HG02763 (cell line): ENCODE results near the gene DMRT1.
A peak's percentile ranks its signal among the peaks of the same experiment; 100 is the strongest.
"Not testable (repeated sequence)": the region's sequence is repeated elsewhere in the genome, so short reads cannot be mapped to it uniquely, and the experiment has no call there.

Experiments used
- ATAC-seq: cut with Tn5 transposase; IDR thresholded peaks from one replicate; pipeline ENCODE4 v1.9.1; 2021; ENCODE audit warnings: mild to moderate bottlenecking, moderate library complexity; ENCODE audit not compliant: unreplicated experiment

The DMRT1 gene

DNA sequence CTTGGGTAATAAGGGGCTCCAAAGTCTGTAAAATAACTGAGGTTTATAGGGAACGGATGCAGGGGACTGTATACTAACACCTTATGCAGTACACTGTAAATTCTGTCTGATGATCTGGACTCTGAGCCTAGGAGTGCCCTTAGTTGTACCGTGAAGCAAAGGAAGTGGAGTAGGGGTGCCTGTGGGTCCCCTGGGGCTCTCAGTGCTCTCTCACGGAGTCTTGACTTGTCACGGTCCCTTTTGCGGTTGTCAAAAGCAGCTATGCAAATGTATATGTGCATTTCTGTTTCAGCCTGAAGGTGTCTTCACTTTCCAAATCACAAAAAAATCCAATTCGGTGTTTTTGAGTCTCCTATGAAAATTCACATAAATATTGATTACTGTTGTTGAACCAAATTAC lies 17.8 kb downstream of the DMRT1 start:
- peak; percentile 100 for ATAC-seq

DNA sequence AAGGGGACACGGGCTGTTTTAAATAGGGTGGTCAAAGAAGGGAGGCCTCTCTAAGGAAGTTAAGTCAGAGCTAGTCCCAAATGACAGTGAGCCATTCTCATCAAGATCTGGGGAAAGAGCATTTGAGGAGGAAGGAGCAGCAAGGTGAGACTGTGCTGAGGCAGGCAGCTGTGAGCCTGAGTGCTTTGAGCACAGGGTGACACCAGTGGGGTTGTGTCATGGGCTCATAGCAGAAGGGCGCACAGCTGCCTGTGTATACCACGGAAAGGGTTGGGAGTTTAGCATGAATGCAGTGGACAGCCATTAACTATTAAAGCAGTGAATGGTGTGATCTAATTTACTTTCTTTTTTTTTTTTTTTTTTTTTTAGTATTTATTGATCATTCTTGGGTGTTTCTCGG lies 19.2 kb downstream of the DMRT1 start:
- ATAC-seq, result no peak

DNA sequence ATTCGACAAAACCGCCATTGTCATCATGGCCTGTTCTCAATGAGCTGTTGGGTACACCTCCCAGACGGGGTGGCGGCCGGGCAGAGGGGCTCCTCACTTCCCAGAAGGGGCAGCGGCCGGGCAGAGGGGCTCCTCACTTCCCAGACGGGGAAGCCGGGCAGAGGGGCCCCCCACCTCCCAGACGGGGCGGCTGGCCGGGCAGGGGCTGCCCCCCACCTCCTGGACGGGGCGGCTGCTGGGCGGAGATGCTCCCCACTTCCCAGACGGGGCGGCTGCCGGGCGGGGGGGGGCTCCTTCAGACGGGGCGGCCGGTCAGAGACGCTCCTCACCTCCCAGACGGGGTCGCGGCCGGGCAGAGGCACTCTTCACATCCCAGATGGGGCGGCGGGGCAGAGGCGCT lies 20.0 kb downstream of the DMRT1 start:
- not testable (repeated sequence) for ATAC-seq

DNA sequence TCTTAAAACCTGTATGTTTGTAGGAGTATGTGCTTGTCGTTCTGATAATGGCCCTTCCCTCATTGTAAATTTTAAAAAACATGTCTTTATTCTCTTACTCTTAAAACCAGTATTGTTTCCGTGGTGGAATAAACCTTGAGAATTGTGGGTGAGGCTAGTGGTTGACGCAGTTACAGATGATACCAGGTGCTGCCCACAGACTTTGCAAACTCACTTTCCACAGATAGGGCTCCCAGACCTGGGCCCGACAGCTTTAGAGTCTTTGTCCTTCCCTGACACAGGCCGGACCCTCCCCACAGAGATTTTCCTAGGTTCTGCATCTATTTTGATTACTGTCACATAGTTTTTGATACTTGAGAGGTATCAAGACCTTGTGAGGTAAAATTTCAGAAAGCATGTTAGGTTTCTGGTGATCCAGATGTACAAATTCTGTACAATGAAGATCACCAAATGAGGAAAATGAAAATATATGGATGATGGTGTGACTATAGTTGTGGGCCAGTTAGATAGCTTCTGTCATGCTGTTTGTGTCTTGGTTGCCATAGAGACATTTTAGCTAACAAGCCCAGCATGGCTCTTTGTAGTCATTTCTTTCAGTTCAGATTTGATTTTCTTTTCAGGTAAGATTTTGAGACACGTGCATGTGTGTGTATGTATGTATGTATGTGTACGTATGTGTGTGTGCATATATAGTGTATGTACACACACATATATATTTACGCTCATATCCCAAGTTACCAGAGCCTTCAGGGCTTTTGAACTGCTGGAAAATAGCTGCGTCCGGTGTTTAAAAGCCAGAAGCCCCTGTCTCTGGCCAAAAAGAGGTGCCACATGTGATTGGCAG lies 33.8 kb downstream of the DMRT1 start:
- ATAC-seq, result no peak

DNA sequence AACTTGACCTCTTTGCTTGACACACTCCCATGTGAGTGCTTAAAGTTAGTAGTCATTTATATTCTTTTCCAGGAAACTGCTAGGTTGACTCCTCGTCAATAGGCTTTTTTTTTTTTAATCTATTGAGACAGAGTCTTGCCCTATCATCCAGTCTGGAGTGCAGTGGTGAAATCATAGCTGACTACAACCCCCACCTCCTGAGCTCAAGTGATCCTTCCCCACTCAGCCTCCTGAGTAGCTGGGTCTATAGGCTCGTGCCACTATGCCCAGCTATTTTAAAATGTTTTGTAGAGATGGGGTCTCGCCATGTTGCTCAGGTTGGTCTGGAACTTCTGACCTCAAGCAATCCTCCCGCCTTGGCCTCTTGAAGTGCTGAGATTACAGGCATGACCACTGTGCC lies 34.9 kb downstream of the DMRT1 start:
- no peak for ATAC-seq

DNA sequence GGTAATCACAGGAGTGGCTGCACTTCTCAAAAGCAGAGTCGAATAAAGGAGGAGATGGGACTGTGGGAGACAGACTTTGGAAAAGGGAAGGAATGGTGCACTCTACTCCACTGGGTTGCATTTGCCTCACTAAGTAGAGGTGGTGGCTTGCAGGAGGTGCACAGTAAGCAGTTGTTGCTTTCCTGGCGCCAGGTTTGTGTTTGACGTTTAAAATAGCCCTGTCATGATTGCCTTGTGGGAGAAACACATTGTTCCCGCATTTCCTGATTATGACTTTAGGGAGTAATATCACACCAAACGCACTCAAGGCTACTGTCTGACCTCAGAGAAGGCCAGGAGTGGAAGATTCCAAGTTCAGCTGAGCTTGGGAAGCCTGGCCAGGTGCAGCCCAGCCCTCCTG lies 36.7 kb downstream of the DMRT1 start:
- ATAC-seq, result no peak

DNA sequence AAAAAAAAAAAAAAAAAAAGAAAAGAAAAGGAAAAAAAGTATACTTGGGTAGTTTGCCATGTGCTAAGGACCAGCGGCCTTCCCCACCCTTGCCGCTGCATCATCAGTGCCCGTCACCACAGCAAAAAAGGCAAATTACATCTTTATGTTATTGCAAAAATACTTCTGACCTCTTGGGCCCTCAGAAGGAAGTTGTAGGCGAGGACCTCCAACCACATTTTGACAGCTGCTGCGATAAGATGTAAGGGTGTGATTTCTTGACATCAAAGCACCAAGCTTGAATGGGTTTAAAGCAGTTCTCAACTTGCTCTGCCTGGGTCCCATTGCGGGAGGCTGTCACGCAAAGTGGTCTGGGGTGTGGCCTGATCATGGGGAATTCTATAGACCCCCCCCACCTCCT lies 39.2 kb downstream of the DMRT1 start:
- no peak for ATAC-seq

DNA sequence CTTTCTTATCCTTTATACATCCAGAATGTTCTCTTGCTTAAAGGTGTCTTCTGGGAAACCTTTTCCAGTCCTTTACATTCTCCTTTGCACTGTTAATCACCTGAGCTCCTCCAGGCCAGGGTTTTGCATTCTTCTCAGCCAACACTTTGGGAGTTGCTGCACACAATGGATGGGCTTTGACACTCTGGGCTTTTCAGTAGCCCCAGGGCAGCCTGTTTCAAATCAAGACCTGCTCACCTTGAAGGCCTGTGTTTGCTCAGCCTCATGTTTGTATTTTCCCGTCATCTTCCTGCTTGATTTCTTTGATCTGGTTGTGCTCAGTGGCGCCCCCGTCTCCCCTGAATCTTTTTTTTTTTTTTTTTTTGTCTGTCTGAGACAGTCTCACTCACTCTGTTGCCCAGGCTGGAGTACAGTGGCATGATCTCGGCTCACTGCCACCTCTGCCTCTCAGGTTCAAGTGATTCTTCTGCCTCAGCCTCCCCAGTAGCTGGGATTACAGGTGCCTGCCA lies 41.0 kb downstream of the DMRT1 start:
- ATAC-seq, result no peak

DNA sequence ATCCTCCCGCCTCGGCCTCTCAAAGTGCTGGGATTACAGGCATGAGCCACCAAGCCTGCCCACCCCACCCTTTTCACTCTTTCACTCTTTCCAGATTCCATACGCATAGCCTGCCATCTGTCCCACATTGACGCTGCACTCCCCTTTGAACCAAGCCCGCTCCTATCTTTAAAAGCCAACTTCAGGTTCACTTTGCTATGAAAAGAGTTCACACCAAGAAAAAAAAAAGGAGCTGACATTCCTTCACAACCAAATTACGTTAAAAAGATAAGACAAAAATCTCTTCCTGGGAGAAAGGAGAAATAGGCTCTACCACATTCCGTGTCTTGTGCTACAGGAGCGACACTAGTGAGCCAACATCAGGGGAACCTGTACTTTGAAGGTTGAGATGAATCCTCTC lies 41.5 kb downstream of the DMRT1 start:
- no peak for ATAC-seq

DNA sequence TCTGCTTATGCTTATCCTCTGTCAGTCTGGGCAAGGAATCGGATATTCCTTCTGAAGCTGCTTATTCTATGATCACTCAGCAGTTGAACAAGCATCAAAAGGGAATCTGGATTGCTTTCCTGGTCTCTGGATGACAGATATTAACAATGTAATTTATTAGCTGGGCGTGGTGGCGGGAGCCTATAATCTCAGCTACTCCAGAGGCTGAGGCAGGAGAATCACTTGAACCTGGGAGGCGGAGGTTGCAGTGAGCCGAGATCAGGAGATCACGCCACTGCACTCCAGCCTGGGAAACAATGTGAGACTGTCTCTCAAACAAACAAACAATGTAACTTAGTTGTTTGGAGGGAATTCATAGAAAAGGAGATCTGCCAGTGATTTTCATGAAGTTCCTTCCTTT lies 45.4 kb downstream of the DMRT1 start:
- ATAC-seq, result no peak

DNA sequence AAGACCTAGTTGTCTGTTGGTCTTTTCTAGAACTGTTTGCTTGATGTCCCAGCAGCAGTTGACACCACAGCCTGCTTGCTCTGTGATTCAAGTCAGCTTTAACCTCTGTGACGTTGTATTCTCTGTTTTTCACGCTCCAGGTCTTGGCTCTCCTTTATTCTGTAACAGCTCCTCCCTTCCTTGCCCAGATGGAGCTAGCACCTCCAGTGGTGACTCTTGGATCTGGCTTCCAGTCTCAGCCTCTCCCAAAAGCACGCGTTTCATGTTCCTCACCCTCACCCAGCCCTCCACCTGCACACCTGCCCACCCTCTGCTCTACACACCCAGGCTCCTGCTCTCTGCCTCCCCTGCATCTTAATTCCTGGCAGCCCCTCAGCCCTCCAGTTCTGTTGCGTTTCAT lies 50.6 kb downstream of the DMRT1 start:
- no peak for ATAC-seq

DNA sequence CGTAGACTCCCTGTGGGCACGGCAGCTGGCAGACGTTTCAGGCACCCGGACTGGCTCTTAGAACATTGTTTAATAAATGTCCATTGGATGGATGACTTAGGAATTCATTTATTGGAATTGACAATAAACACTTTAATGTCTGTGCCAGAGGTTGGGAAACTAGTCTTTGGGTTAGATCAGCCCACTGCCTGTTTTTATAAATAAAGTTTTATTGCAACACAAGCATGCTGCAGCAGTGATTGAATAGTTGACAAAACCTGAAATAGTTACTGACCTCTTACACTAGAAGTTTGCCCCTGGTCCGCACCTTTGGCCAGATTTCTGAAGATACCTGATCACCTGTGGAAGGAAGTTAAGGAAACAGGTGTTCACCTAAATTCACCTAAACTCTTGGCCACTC lies 51.6 kb downstream of the DMRT1 start:
- ATAC-seq, result no peak

DNA sequence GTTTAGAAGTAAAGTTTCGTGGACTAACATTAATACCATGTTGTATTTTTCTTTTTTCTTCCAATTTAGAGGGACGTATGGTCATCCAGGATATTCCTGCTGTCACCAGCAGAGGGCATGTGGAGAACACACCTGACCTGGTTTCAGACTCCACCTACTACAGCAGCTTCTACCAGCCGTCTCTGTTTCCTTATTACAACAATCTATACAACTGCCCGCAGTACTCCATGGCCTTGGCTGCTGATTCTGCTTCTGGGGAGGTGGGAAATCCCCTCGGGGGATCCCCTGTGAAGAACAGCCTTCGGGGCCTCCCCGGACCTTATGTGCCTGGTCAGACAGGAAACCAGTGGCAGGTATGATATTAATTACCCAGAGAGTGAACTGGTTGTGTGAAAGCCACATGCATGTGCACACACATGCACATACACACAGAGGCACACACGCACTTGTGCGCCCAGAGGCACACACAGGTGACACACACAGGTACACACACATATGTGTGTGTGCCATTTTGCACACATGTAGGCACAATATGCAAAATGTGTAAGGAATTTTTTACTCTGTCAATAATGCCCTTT lies 52.4 kb downstream of the DMRT1 start:
- ATAC-seq, result peak; percentile 99

DNA sequence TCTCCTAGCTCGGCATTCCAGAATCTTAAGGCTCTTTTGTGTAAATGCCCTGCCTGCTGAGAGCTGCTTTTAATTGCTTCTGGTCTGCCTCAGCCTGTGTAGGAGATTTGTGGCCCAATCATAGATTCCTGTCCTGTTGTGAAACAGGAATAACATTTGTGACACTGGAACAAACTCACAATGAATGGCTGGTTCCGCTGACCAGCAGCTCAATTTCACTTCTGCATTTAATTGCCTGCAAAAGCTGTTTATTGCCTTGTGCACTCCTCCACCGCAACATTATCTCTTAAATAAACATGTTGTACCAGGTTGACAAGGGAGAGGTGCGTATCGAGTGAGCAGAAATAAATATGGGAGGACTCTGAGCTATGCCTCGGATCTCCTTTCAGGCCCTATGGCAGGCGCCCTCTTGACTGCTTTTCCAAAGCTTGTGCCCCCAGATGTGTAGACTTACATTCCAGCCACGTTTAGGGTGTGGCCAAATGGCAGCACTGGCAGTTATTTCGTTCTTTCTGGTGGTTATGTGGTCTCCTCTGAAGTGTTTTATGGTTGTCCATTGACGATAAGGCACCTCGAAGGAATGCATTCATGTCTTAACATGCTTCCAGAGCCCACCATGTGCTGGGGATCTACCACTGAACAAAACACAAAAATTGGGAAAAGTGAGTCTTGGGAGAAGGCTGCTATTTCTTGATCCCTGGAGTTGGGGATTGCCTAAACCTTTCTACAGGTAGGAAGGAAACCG lies 58.1 kb downstream of the DMRT1 start:
- ATAC-seq, result no peak

DNA sequence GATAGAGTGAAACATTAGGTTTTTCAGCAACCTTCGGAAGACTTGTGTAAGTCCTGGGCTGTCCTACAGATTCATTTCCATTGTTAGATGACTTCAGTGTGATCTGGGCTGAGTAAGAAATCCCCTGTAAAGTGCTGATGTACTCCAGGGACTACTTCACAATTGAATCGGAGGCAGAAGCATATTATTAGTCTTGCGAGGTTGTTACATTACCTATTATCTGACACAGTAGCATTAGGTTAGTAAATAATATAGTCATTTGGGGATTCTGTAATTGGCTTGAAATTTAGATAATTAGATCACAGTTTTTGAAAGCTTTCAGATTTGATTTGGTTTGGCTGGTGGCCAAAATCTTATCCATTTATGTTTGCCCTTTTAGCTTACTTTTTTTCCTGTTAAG lies 62.4 kb downstream of the DMRT1 start:
- no peak for ATAC-seq

DNA sequence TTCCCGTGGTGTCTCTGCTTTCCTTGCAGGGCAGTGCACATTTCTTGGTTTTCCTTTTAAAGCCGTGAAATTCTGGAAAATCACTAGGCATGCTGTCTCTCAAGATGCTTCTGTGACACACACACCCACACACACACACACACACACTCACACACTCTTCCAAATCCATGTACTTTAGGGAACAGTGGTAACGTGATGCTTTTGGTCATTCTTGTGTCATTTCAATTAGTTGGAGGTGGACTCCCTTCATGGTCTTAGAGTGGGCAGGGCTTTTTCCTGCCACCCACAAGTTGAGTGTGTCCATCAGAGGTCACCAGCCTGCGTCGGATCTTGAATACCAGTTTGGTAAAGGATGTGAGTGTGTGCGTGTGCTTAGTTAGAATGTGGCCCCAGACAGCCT lies 64.4 kb downstream of the DMRT1 start:
- no peak for ATAC-seq

DNA sequence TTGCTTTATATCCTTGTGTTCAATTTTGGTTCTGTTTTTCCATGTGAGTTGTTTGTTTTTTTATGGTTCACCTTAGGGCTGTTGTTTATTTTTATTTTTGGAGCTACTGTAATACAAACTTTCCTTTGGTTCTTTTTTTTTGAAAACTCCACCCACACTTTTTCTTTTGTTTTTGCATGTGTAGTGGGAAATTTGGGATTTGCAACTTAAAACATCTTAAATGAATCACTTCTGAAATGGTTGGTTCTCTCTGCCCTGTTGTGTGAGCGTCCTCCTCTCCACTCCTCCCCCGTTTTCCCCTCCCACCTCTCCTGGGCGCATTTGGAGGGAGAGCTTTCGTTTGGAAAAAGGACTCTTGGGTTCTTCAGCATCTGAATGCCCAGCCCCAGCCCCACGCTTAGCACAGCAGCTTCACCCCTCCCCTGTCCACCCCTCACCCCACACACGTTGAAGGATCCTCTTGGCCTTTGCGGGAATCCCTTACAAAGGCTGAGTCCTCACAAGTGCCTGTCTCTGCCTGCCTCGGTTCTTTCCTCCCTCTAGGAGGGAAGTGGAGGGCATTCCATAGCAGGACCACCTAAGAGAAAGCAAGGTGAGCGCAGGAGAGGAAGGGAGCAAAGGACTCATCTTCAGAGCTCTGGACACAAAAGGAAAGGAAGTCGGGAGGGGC lies 67.2 kb downstream of the DMRT1 start:
- ATAC-seq, result no peak

DNA sequence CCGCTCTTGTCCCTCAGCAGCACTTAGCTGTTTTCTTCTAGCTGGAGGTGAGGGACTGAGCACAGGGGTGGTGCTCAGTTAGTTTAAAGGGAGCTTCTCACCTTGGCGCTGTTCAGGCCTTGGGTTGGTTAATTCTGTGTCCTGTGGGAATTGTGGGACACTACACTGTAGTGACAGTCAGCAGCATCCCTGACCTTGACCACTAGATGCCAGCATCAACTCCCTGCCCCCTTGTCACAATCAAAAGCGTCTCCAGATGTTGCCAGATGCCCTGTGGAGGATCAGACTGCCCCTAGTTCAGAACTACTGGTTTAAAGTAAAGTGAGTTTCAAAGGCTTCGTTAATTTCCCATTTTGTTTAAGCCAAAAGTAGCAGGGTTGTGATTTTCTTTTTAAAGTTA lies 69.5 kb downstream of the DMRT1 start:
- ATAC-seq, result no peak

DNA sequence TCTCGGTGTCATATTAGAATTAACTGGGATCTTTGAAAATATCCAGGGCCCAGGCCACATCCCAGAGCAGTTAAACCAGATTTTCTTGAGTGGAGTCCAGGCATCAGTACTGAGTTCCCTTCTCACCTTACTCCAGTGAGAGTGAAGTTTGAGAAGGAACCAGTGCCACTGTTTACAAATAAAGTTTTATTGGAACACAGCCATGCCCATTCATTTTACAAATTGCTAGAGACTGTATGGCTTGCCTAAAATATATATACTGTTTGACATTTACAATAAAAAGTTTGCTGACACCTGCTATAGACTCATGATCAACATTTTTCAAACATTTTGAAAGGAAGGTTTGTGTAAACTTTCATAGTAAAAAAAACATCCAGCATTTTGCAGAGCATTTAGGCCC lies 71.3 kb downstream of the DMRT1 start:
- no peak for ATAC-seq

DNA sequence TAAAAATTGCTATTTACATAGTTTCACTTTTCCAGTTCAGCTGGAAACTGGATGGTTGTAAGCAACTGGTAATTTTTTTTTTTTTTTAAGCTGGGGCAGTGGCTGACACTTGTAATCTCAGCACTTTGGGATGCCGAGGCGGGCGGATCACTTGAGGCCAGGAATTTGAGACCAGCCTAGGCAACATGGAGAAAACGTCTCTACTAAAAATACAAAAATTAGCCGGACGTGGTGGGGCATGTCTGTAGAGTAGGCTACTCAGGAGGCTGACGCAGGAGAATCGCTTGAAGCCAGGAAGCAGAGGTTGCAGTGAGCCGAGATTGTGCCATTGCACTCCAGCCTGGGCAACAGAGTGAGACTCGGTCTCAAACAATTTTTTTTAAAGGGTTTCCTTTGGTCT lies 72.0 kb downstream of the DMRT1 start:
- not testable (repeated sequence) for ATAC-seq

DNA sequence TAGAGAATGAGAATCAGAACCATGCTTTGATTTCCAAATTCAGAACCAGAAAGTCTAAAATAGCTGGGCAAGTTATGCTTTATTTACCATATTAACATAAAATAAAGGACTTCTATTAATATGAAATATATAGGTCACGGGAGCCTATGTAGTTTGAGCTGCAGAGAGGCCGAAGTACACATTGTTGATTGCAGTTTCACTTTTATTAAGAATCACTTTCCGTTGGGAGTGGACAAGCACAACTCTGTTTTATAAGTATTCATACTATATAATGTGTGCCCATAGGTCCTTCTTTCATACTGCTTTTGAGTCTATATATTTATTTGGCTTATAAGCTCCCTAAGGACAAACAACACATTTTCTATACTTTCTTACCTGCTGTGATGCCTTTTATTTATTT lies 76.2 kb downstream of the DMRT1 start:
- no peak for ATAC-seq
